ENCODE results near the gene PFKP.

The PFKP gene

GRCh38 chr10:3072641-3073360 is 5.5 kb downstream of the PFKP start:
- no peak for DNase-seq

- DNase-seq: no peak
Observed at GRCh38 chr10:3074145-3074665, 6.9 kb downstream of the PFKP start.

- DNase-seq: no peak
Observed at GRCh38 chr10:3074985-3075600, 7.7 kb downstream of the PFKP start.

- no peak for DNase-seq
Observed at GRCh38 chr10:3076138-3076537, 8.8 kb downstream of the PFKP start.

GRCh38 chr10:3077509-3077908 is 10.2 kb downstream of the PFKP start:
- DNase-seq: no peak

GRCh38 chr10:3077940-3078630 is 10.7 kb downstream of the PFKP start:
- DNase-seq: no peak

GRCh38 chr10:3081383-3081981 is 14.1 kb downstream of the PFKP start:
- no peak for DNase-seq

- no peak for DNase-seq
Observed at GRCh38 chr10:3082290-3082689, 14.9 kb downstream of the PFKP start.

- no peak for DNase-seq
Observed at GRCh38 chr10:3085785-3086567, 18.6 kb downstream of the PFKP start.

GRCh38 chr10:3090388-3090787 is 23.0 kb downstream of the PFKP start:
- no peak for DNase-seq

- DNase-seq: peak; percentile 65
Observed at GRCh38 chr10:3090914-3091787, 23.8 kb downstream of the PFKP start.

GRCh38 chr10:3091921-3092320 is 24.6 kb downstream of the PFKP start:
- no peak for DNase-seq

GRCh38 chr10:3093996-3094395 is 26.6 kb downstream of the PFKP start:
- no peak for DNase-seq

- no peak for DNase-seq
Observed at GRCh38 chr10:3094609-3095036, 27.3 kb downstream of the PFKP start.

GRCh38 chr10:3095373-3096139 is 28.2 kb downstream of the PFKP start:
- no peak for DNase-seq

- no peak for DNase-seq
Observed at GRCh38 chr10:3096149-3096548, 28.8 kb downstream of the PFKP start.

- DNase-seq: no peak
Observed at GRCh38 chr10:3097160-3097559, 29.8 kb downstream of the PFKP start.

GRCh38 chr10:3098689-3099088 is 31.3 kb downstream of the PFKP start:
- no peak for DNase-seq

- DNase-seq: no peak
Observed at GRCh38 chr10:3099291-3100092, 32.1 kb downstream of the PFKP start.
